Activated CD8-positive, alpha-beta memory T cell treated with anti-CD3 and anti-CD28 coated beads, Interleukin-2, amount 50 U/mL, for 24 hours (primary cell): Measurements from ENCODE around the gene PSMD9.

Experiments
- DNase-seq: peaks from one replicate; pipeline ENCODE4 v3.0.0-alpha.2; 2020; ENCODE audit errors: extremely low read depth

PSMD9 gene

GRCh38 chr12:121955258-121956237, 67.0 kb downstream of the PSMD9 start:
- DNase-seq = no peak

- DNase-seq = no peak
These were observed 69.4 kb downstream of the PSMD9 start for GRCh38 chr12:121957861-121958515.

GRCh38 chr12:121958541-121959240, 70.1 kb downstream of the PSMD9 start:
- DNase-seq = no peak

- no peak for DNase-seq
These were observed 72.0 kb downstream of the PSMD9 start for GRCh38 chr12:121960541-121960940.

- no peak for DNase-seq
These were observed 72.7 kb downstream of the PSMD9 start for GRCh38 chr12:121961195-121961879.

- DNase-seq = no peak
These were observed 74.9 kb downstream of the PSMD9 start for GRCh38 chr12:121963341-121964018.

GRCh38 chr12:121964813-121965643, 76.4 kb downstream of the PSMD9 start:
- DNase-seq = no peak

- DNase-seq = no peak
These were observed 78.4 kb downstream of the PSMD9 start for GRCh38 chr12:121966959-121967358.
